Activated CD4-positive, alpha-beta T cell treated with anti-CD3 and anti-CD28 coated beads, Interleukin-2, amount 50 U/mL, for 4 hours (primary cell): ENCODE measurements around the gene BIN1.

Experiments used
- DNase-seq, 2 experiments: peaks; one replicate each; pipeline ENCODE4 v3.0.0-alpha.2; 2020

BIN1 gene

GRCh38 chr2:127102521-127103242 lies 4.3 kb downstream of the BIN1 start:
- no peak for DNase-seq

GRCh38 chr2:127101756-127102477 lies 5.0 kb downstream of the BIN1 start:
- no peak for DNase-seq

GRCh38 chr2:127101048-127101611 lies 5.8 kb downstream of the BIN1 start:
- no peak for DNase-seq

- DNase-seq: no peak
Observed at GRCh38 chr2:127100251-127101047, 6.5 kb downstream of the BIN1 start.

- no peak for DNase-seq
Observed at GRCh38 chr2:127098711-127099110, 8.2 kb downstream of the BIN1 start.

GRCh38 chr2:127097841-127098651 lies 8.9 kb downstream of the BIN1 start:
- no peak for DNase-seq

- DNase-seq: no peak
Observed at GRCh38 chr2:127097471-127097765, 9.5 kb downstream of the BIN1 start.

- DNase-seq: no peak
Observed at GRCh38 chr2:127096718-127097470, 10.1 kb downstream of the BIN1 start.

GRCh38 chr2:127096280-127096679 lies 10.7 kb downstream of the BIN1 start:
- DNase-seq: no peak

- no peak for DNase-seq
Observed at GRCh38 chr2:127095784-127096183, 11.2 kb downstream of the BIN1 start.

GRCh38 chr2:127095367-127095641 lies 11.7 kb downstream of the BIN1 start:
- no peak for DNase-seq

GRCh38 chr2:127094509-127095366 lies 12.2 kb downstream of the BIN1 start:
- DNase-seq: no peak

GRCh38 chr2:127093648-127094210 lies 13.2 kb downstream of the BIN1 start:
- no peak for DNase-seq

- no peak for DNase-seq
Observed at GRCh38 chr2:127092901-127093516, 13.9 kb downstream of the BIN1 start.

- DNase-seq: no peak
Observed at GRCh38 chr2:127092306-127092705, 14.6 kb downstream of the BIN1 start.

GRCh38 chr2:127091886-127092285 lies 15.1 kb downstream of the BIN1 start:
- DNase-seq: no peak

GRCh38 chr2:127091148-127091547 lies 15.8 kb downstream of the BIN1 start:
- no peak for DNase-seq

GRCh38 chr2:127090281-127091120 lies 16.5 kb downstream of the BIN1 start:
- DNase-seq: no peak

GRCh38 chr2:127089478-127090235 lies 17.3 kb downstream of the BIN1 start:
- DNase-seq: no peak
